MM.1S (cell line): Measurements from ENCODE around the gene IMMP2L.

Experiments
- DNase-seq: peaks from one replicate; pipeline ENCODE4 v3.0.0-alpha.2; 2015
- H2AFZ ChIP-seq: fragments of 300-600 bp; sonication (generic); 2 replicates; pipeline ENCODE4 v1.6.0; 2016; ENCODE audit warnings: antibody characterized with exemption, low read length
- H3F3A ChIP-seq: fragments of 300-600 bp; sonication (generic); 2 replicates; pipeline ENCODE4 v1.6.1; 2016; ENCODE audit warnings: mild to moderate bottlenecking, antibody characterized with exemption, low read length, moderate library complexity, mixed read lengths; ENCODE audit not compliant: insufficient read depth
- H3K27ac ChIP-seq: fragments of 300-600 bp; sonication (generic); 2 replicates; pipeline ENCODE4 v1.5.1; 2016; ENCODE audit warnings: mild to moderate bottlenecking, low read length
- H3K27me3 ChIP-seq: fragments of 300-600 bp; sonication (generic); replicated peaks from 2 replicates; pipeline ENCODE4 v1.6.0; 2016; ENCODE audit warnings: low read length; ENCODE audit not compliant: insufficient read depth
- H3K36me3 ChIP-seq: fragments of 300-600 bp; sonication (generic); replicated peaks from 2 replicates; pipeline ENCODE4 v1.6.1; 2016; ENCODE audit warnings: mild to moderate bottlenecking, low read length, mixed read lengths; ENCODE audit not compliant: insufficient read depth
- H3K4me1 ChIP-seq: fragments of 300-600 bp; sonication (generic); 2 replicates; pipeline ENCODE4 v1.6.1; 2016; ENCODE audit warnings: low read length, mixed read lengths
- H3K4me2 ChIP-seq: fragments of 300-600 bp; sonication (generic); 2 replicates; pipeline ENCODE4 v1.6.0; 2016; ENCODE audit warnings: low read depth, low read length
- H3K4me3 ChIP-seq: fragments of 300-600 bp; sonication (generic); 2 replicates; pipeline ENCODE4 v1.5.1; 2016; ENCODE audit warnings: low read length, mixed read lengths
- H3K79me2 ChIP-seq: fragments of 300-600 bp; sonication (generic); 2 replicates; pipeline ENCODE4 v1.6.1; 2016; ENCODE audit warnings: mixed run types, low read length, mixed read lengths
- H3K9ac ChIP-seq: fragments of 300-600 bp; sonication (generic); 2 replicates; pipeline ENCODE4 v1.6.1; 2016; ENCODE audit warnings: low read length, mixed read lengths
- H3K9me2 ChIP-seq: fragments of 300-600 bp; sonication (generic); replicated peaks from 2 replicates; pipeline ENCODE4 v1.6.1; 2016; ENCODE audit warnings: mild to moderate bottlenecking, low read length, mixed read lengths; ENCODE audit not compliant: insufficient read depth
- H3K9me3 ChIP-seq: fragments of 300-600 bp; sonication (generic); replicated peaks from 2 replicates; pipeline ENCODE4 v1.6.1; 2016; ENCODE audit warnings: mild to moderate bottlenecking, low read length, mixed read lengths; ENCODE audit not compliant: insufficient read depth
- H4K20me1 ChIP-seq: fragments of 300-600 bp; sonication (generic); 2 replicates; pipeline ENCODE4 v1.6.1; 2016; ENCODE audit warnings: mild to moderate bottlenecking, low read length, moderate library complexity, mixed read lengths; ENCODE audit not compliant: insufficient read depth
- EZH2 ChIP-seq: fragments of 300-600 bp; sonication (generic); optimal IDR thresholded peaks from 2 replicates; pipeline ENCODE3; 2017; ENCODE audit warnings: low read depth, mild to moderate bottlenecking, antibody characterized with exemption, low read length, mixed read lengths
- EZH2phosphoT487 ChIP-seq: fragments of 300-600 bp; sonication (generic); IDR thresholded peaks from 2 replicates; pipeline ENCODE4 v1.6.1; 2018; ENCODE audit warnings: antibody characterized with exemption, low read length
- TF ChIP-seq, protein P1 (sequence below): fragments of 300-600 bp; sonication (generic); IDR thresholded peaks from 2 replicates; pipeline ENCODE4 v1.5.1; 2016; ENCODE audit warnings: antibody characterized with exemption, low read length, mixed read lengths

The IMMP2L gene

GRCh38 chr7:111264111-111264868 lies 298.0 kb downstream of the IMMP2L start:
- Histone ChIP-seq H3K9me3 (no peaks in the 10 kb centered on the region), H3K36me3 (no peaks in the 10 kb centered on the region), H3K4me2 (no peak overlapping the region), H3K79me2 (no peaks in the 10 kb centered on the region), H3K27me3 (no peaks in the 10 kb centered on the region), H3K4me1 (no peaks in the 10 kb centered on the region), H3K9ac (no peak overlapping the region), H4K20me1 (no peaks in the 10 kb centered on the region), H3F3A (no peaks in the 10 kb centered on the region), H2AFZ (no peak overlapping the region), H3K27ac (no peak overlapping the region), H3K9me2 (no peaks in the 10 kb centered on the region), H3K4me3 (no peak overlapping the region)
- TF ChIP-seq, protein P1, sequence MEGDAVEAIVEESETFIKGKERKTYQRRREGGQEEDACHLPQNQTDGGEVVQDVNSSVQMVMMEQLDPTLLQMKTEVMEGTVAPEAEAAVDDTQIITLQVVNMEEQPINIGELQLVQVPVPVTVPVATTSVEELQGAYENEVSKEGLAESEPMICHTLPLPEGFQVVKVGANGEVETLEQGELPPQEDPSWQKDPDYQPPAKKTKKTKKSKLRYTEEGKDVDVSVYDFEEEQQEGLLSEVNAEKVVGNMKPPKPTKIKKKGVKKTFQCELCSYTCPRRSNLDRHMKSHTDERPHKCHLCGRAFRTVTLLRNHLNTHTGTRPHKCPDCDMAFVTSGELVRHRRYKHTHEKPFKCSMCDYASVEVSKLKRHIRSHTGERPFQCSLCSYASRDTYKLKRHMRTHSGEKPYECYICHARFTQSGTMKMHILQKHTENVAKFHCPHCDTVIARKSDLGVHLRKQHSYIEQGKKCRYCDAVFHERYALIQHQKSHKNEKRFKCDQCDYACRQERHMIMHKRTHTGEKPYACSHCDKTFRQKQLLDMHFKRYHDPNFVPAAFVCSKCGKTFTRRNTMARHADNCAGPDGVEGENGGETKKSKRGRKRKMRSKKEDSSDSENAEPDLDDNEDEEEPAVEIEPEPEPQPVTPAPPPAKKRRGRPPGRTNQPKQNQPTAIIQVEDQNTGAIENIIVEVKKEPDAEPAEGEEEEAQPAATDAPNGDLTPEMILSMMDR, result no peak
- TF ChIP-seq EZH2, result no peak
- no peak for TF ChIP-seq EZH2phosphoT487
- no peak for DNase-seq

GRCh38 chr7:111262293-111263116 lies 299.8 kb downstream of the IMMP2L start:
- Histone ChIP-seq H3K9me3 (no peaks in the 10 kb centered on the region), H3K4me2 (no peak overlapping the region), H2AFZ (no peak overlapping the region), H3K4me1 (no peaks in the 10 kb centered on the region), H3K79me2 (no peaks in the 10 kb centered on the region), H3K36me3 (no peaks in the 10 kb centered on the region), H3F3A (no peaks in the 10 kb centered on the region), H3K27ac (no peak overlapping the region), H3K9me2 (no peaks in the 10 kb centered on the region), H3K9ac (no peak overlapping the region), H3K27me3 (no peaks in the 10 kb centered on the region), H3K4me3 (no peak overlapping the region), H4K20me1 (no peaks in the 10 kb centered on the region)
- no peak for DNase-seq
- TF ChIP-seq, protein P1, result no peak
- TF ChIP-seq EZH2phosphoT487 (no peak), EZH2 (no peak)

DNA sequence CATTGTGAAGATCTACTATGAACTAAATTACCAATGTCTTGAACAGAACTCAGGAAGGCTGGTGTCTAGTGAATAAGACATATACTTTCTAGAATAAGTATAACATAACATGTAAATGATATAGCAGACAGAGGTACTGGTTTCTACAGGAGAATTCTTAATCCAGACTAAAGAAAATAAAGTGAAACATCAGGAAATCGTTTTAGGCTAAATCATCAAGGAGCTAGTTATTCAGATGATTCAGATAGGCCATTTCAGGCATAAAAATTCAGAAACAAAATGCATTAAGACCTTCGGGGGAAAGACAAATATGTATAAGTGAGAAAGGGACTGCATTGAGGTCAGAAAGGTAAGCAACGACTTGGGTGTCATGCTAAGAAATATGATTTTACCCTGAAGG lies 300.8 kb downstream of the IMMP2L start:
- Histone ChIP-seq H3K9me2 (no peaks in the 10 kb centered on the region), H3K27me3 (no peaks in the 10 kb centered on the region), H3K4me3 (no peak overlapping the region), H3K4me2 (no peak overlapping the region), H3K4me1 (no peaks in the 10 kb centered on the region), H4K20me1 (no peaks in the 10 kb centered on the region), H3K9me3 (no peaks in the 10 kb centered on the region), H3K79me2 (no peaks in the 10 kb centered on the region), H3K27ac (no peak overlapping the region), H2AFZ (no peak overlapping the region), H3K9ac (no peak overlapping the region), H3F3A (no peaks in the 10 kb centered on the region), H3K36me3 (no peaks in the 10 kb centered on the region)
- TF ChIP-seq, protein P1, result no peak
- no peak for TF ChIP-seq EZH2
- no peak for DNase-seq
